Activated CD4-positive, alpha-beta T cell treated with anti-CD3 and anti-CD28 coated beads, Interleukin-2, amount 50 U/mL, for 16 hours (primary cell): Measurements from ENCODE around the gene RMRP.

Experiments used
- DNase-seq: peaks from one replicate; pipeline ENCODE4 v3.0.0-alpha.2; 2020

RMRP gene

GRCh38 chr9:35609001-35609819 lies 48.6 kb downstream of the RMRP start:
- no peak for DNase-seq

- DNase-seq: no peak
Measured at GRCh38 chr9:35608221-35608620, 49.6 kb downstream of the RMRP start.
